GM18498 (cell line): ENCODE results near the gene ZNF154.
"Not testable (repeated sequence)": the region's sequence is repeated elsewhere in the genome, so short reads cannot be mapped to it uniquely, and the experiment has no call there.

ENCODE experiments used
- ATAC-seq: cut with Tn5 transposase; IDR thresholded peaks from one replicate; pipeline ENCODE4 v1.9.1; 2021; ENCODE audit warnings: mild to moderate bottlenecking, moderate library complexity; ENCODE audit not compliant: unreplicated experiment

Gene ZNF154

DNA sequence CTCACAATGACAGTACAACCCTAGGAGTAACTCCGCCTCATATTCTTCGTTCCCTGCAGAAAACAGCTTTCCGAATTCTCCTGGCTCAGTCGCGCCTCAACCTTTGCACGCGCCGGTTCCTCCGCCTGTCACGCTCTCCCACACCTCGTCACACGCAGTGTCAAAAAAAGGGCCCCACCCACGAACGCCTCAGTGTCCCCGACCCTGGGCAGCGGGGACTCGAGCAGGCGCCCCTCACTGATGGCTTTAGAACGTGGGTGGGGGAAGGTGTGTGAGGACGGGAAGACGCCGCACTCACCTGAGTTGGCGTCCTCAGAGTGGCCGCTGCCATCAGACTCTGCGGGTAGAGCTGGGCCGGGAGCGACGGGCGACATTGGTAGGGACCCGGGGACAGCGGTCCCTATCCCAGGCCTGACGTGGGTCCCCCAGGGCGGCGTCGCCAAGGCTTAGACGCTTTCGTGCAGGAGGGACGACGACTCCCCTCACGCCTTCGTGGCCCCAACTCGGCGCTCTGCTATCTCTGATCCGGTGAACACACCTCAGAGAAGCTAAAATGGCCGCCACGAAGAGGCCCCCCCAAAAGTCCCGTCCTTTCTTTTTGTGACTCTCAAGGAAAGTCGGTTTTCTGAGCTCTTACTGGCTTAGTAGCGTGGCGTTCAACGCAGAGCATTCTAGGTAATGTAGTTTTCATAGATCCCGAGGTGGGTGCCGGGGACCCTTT lies at the start of gene ZNF154:
ZNF154 (minus strand) TSS at position 564 of the 721 bp plus-strand sequence; CDS start at position 331, 233 bp downstream.
- no peak for ATAC-seq

DNA sequence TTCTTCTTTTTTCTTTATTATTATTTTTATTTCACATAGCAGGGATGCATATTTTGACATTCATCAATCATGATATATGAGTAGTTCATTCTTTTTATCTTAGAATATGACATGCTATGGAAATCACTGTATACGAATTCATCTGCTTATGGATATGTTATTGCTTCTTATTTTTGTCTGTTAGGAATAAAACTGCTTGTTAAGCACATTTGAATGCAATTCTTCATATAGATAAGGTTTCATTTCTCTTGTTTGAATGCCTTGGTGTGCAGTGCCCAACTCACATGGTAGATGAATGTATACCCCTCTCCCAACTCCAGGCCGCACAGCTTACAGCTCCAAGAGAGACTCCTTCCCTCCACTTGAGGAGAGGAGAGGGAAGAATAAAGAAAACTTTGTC lies 48.9 kb upstream of the ZNF154 start:
- no peak for ATAC-seq

- no peak for ATAC-seq
Observed at GRCh38 chr19:57755031-57755430, 46.0 kb upstream of the ZNF154 start.

DNA sequence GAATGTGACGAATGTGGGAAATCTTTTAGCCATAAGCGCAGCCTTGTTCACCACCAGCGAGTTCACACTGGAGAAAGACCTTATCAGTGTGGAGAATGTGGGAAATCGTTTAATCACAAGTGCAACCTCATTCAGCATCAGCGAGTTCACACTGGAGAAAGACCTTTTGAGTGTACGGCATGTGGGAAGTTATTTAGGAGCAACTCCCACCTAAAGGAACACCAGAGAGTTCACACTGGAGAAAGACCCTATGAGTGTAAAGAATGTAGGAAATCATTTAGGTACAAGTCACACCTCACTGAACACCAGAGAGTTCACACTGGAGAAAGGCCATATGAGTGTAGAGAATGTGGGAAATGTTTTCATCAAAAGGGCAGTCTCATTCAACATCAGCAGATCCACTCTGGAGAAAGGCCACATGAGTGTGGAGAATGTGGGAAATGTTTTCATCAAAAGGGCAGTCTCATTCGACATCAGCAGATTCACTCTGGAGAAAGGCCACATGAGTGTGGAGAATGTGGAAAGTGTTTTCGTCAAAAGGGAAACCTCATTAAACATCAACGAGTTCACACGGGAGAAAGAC lies 45.2 kb upstream of the ZNF154 start:
- ATAC-seq: no peak

DNA sequence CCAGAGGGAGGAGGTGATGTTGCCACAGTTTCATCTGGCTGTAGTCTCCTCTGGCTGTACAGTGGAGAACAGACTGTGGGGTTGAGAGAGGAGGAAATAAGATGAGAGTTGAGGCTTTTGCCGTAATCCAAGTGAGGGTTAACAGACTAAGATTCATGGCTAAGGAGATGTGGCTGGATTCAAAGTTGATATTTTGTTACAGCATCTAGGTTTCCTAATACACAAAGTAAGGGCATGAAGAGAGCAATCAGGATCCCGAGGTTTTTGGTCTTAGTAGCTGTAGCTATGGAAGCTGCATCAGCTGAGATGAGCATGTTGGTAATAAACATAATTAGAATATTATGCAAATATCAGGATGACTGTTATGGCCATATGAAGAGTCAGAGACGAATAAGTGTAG lies 39.0 kb upstream of the ZNF154 start:
- no peak for ATAC-seq

GRCh38 chr19:57747472-57747807 lies 38.4 kb upstream of the ZNF154 start:
- no peak for ATAC-seq

- peak; percentile 97 for ATAC-seq
Observed at GRCh38 chr19:57746580-57747471, 37.8 kb upstream of the ZNF154 start, which contains the start of gene ZNF776. Gene ZNF776 (plus strand): TSS chr19:57746815. CDS start chr19:57747059, 244 bp downstream.

DNA sequence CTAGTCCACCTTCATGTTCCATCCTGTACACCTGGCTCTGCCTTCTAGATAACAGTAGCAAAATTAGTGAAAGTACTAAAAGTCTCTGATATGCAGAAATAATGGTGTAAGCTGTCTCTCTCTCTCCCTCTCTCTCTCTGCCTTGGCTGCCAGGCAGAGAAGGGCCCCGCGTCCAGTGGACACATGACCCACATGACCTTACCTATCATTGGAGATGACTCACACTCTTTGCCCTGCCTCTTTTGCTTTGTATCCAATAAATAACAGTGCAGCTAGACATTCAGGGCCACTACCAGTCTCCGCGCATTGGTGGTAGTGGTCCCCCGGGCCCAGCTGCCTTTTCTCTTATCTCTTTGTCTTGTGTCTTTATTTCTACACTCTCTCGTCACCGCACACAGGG lies 29.8 kb upstream of the ZNF154 start:
- ATAC-seq: not testable (repeated sequence)

DNA sequence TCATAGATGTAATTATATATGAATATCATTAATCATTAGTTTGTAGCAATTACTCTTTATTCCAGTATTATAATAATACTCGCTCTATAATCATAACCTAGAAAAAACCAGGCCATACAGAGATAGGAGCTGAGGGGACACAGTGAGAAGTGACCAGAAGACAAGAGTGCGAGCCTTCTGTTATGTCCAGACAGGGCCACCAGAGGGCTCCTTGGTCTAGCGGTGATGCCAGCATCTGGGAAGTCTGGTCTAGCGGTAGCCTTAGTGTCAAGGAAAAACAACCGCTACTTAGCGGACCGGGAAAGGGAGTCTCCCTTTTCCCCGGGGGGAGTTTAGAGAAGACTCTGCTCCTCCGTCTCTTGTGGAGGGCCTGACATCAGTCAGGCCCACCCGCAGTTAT lies 29.3 kb upstream of the ZNF154 start:
- not testable (repeated sequence) for ATAC-seq

DNA sequence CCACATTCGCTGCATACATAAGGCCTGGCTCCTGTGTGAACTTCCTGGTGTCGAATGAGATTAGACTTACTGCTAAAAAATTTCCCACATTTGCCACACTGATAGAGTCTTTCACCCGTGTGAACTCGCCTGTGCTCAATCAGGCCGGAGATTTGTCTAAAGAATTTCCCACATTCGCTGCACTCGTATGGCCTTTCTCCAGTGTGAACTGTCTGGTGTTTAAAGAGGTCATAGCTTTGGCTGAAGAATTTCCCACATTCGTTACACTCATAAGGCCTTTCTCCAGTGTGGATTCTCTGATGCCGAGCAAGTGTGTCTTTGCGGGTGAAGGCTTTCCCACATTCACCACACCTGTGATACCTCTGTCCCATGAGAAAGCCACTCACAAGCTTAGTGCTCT lies 11.9 kb upstream of the ZNF154 start:
- ATAC-seq: no peak

DNA sequence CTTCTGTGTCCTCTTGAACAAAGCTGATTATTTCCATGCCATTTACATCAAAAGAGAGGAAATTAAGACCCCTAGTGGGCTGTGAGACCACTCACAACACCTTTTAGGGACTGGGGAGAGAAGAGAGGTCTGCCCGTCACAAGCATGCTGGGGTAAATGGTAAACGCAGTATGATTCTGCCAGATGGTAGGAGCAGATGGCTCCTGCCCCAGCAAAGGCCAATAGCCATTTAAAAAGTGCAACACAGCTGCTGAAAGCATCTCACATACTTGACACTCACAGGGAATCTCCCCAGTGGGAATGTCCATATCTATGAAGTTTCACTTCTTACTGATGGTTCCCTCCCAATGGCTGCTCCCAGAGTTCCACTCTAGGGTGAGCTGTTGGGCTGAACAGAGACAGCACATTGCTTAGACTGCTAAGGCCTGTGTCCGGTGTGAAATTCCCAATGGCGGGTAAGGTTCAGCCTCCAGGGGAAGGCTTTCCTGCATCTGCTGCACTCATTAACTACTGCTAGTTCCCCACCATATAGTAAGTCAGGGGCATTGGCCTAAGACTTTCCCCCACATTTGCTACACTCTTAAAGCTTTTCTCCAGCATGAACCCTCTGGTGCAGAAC lies 11.0 kb upstream of the ZNF154 start:
- no peak for ATAC-seq

GRCh38 chr19:57719424-57719823 lies 10.4 kb upstream of the ZNF154 start:
- ATAC-seq: no peak

GRCh38 chr19:57712222-57712621 lies 3.2 kb upstream of the ZNF154 start:
- ATAC-seq: no peak

GRCh38 chr19:57709616-57710015 lies 612 bp upstream of the ZNF154 start:
- no peak for ATAC-seq

DNA sequence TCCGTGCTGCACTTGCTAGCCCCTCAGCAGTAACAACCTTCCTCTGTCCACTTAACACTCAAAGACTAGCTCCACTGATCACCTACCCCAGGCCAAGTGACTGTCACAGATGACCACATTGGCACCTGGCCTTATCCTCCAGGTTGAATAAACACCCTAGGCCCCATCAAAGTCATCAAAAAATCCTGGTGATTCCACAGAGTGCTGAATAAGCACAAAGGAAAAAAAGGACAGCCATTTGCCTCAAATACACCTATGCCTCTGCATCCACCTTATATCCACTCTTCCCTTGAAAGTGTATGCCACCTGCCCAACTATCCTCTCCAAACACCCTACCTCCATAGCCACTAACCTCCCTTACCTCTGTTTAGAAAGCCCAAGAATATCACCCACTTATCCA lies 2.7 kb downstream of the ZNF154 start:
- no peak for ATAC-seq

- ATAC-seq: no peak
Observed at GRCh38 chr19:57701625-57702024, 7.4 kb downstream of the ZNF154 start.

DNA sequence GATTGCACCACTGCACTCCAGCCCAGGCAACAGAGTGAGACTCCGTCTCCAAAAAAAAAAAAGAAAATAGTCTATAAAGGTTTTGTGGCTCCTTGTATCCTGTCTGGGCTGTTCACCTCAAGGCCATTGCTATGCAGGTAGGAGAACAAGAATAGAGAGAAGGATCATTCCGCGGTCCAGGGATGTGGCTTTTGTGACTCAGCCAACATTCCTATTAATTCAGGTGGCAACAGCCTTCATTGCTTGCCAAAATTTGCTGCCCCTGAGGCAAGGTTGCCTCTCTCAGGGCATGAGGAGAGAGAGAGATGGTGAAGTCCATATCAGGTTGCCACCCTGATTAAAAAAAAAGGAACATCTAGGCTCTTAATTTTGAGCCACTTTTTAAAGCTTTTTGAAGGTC lies 19.3 kb downstream of the ZNF154 start:
- ATAC-seq: no peak

DNA sequence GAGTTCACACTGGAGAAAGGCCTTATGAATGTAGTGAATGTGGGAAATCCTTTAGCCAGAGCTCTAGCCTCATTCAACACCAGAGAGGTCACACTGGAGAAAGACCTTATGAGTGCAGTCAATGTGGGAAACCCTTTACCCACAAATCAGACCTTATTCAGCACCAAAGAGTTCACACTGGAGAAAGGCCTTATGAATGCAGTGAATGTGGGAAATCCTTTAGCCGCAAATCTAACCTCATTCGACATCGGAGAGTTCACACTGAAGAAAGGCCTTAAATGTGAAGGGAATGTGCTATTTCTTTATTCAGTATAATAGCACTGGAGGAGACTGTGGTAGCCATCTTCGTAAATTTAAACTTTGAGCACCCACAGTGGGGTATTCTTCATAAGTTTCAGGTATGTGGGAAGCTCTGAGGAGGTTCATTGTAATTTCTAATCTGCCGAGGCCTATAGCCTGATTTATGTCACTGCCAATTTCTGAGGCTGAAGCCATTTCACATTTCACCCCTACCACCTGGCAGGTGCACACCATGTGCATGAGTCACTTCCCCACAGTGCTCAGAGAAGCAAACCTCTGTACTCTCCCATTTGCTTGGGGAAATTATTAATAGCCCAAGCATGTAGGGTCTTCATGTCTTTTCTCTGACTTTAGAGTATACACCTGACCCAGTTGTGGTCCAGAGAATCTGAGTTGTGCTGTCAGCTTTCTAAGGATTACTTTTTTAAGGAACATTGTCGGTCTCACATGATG lies 20.8 kb downstream of the ZNF154 start:
- no peak for ATAC-seq

- no peak for ATAC-seq
Observed at GRCh38 chr19:57687363-57688010, 21.5 kb downstream of the ZNF154 start.

DNA sequence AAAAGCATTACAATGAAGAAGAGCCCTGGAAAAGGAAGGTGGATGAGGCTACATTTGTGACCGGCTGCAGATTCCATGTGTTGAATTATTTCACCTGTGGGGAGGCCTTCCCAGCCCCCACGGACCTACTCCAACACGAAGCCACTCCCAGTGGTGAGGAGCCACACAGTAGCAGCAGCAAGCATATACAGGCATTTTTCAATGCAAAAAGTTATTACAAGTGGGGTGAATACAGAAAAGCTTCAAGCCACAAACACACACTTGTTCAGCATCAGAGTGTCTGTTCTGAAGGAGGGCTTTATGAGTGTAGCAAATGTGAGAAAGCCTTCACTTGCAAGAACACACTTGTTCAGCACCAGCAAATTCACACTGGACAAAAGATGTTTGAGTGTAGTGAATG lies 22.3 kb downstream of the ZNF154 start:
- no peak for ATAC-seq
